Activated T-cell treated with anti-CD3 and anti-CD28 coated beads for 4 hours (primary cell): ENCODE results near the gene NSDHL.
A peak's percentile ranks its signal among the peaks of the same experiment; 100 is the strongest.
"Not testable (repeated sequence)": the region's sequence is repeated elsewhere in the genome, so short reads cannot be mapped to it uniquely, and the experiment has no call there.

Experiments
- DNase-seq: peaks from one replicate; pipeline ENCODE4 v3.0.0-alpha.2; 2020

The NSDHL gene

GRCh38 chrX:152830312-152831305 is at the start of gene NSDHL, which contains the start of gene CETN2:
Gene NSDHL (plus strand): TSS chrX:152831063. CDS start chrX:152846325, 15,262 bp downstream.
Gene CETN2 (minus strand): TSS chrX:152830757. CDS start chrX:152830710, 47 bp downstream.
- DNase-seq: peak; percentile 87

GRCh38 chrX:152787062-152787461 is 43.8 kb upstream of the NSDHL start:
- not testable (repeated sequence) for DNase-seq

GRCh38 chrX:152798945-152799344 is 31.9 kb upstream of the NSDHL start:
- no peak for DNase-seq

- no peak for DNase-seq
These were observed 24.8 kb upstream of the NSDHL start for GRCh38 chrX:152806035-152806434.

GRCh38 chrX:152810403-152810802 is 20.5 kb upstream of the NSDHL start:
- DNase-seq: no peak

GRCh38 chrX:152813206-152813605 is 17.7 kb upstream of the NSDHL start:
- no peak for DNase-seq

- DNase-seq: no peak
These were observed 16.8 kb upstream of the NSDHL start for GRCh38 chrX:152814048-152814447.

- DNase-seq: no peak
These were observed 13.6 kb upstream of the NSDHL start for GRCh38 chrX:152817078-152817764.

GRCh38 chrX:152818356-152818755 is 12.5 kb upstream of the NSDHL start:
- no peak for DNase-seq

GRCh38 chrX:152819266-152819665 is 11.6 kb upstream of the NSDHL start:
- DNase-seq: no peak

GRCh38 chrX:152819732-152820131 is 11.1 kb upstream of the NSDHL start:
- DNase-seq: no peak

- no peak for DNase-seq
These were observed 9.6 kb upstream of the NSDHL start for GRCh38 chrX:152821145-152821765.

GRCh38 chrX:152822383-152823086 is 8.3 kb upstream of the NSDHL start:
- DNase-seq: no peak

- DNase-seq: no peak
These were observed 7.2 kb upstream of the NSDHL start for GRCh38 chrX:152823657-152824056.

GRCh38 chrX:152824841-152825374 is 6.0 kb upstream of the NSDHL start:
- DNase-seq: no peak

- no peak for DNase-seq
These were observed 528 bp downstream of the NSDHL start for GRCh38 chrX:152831391-152831790.

- DNase-seq: no peak
These were observed 1.7 kb downstream of the NSDHL start for GRCh38 chrX:152832520-152832919.

GRCh38 chrX:152833378-152833777 is 2.5 kb downstream of the NSDHL start:
- no peak for DNase-seq

GRCh38 chrX:152835470-152835869 is 4.6 kb downstream of the NSDHL start:
- not testable (repeated sequence) for DNase-seq

- no peak for DNase-seq
These were observed 12.0 kb downstream of the NSDHL start for GRCh38 chrX:152842772-152843338.

GRCh38 chrX:152843852-152844251 is 13.0 kb downstream of the NSDHL start:
- no peak for DNase-seq

- DNase-seq: no peak
These were observed 13.4 kb downstream of the NSDHL start for GRCh38 chrX:152844256-152844655.
